B cell (primary cell): ENCODE measurements around the gene EEF1A2. TPM values are rescaled to one million over a fixed set of nuclear protein-coding genes. Genes with fewer than 3 reads are reported as not detected.

Source experiments
- ATAC-seq: fragments of 200-7000 bp; cut with Tn5 transposase; one replicate; pipeline ENCODE4 v1.10.0; 2021; ENCODE audit warnings: low read depth, mild to moderate bottlenecking, moderate number of reproducible peaks, moderate library complexity
- CTCF ChIA-PET: fragments of 350-600 bp; sonication (Branson Sonifier 250); formaldehyde crosslinking; loops from one replicate; lab custom pipeline; 2021; ENCODE audit warnings: antibody characterized with exemption, inconsistent platforms; lab: Charles Lee
- POLR2A ChIA-PET: fragments of 350-600 bp; sonication (Branson Sonifier 250); formaldehyde crosslinking; loops from one replicate; lab custom pipeline; 2021; ENCODE audit warnings: antibody characterized with exemption; lab: Charles Lee
- DNase-seq: peaks from one replicate; pipeline ENCODE4 v3.0.0; 2013
- H2AFZ ChIP-seq: 2 replicates; pipeline ENCODE4 v1.6.1; 2012; ENCODE audit warnings: mild to moderate bottlenecking, low read depth, low read length; ENCODE audit not compliant: insufficient read depth, poor library complexity, severe bottlenecking
- H3K27ac ChIP-seq, 2 donors: 1 replicate in 1 of 2; 2 replicates in 1 of 2; pipeline ENCODE4 v1.5.1; 2012 to 2013; ENCODE audit warnings: low read length in 2 of 2, mild to moderate bottlenecking in 2 of 2, moderate library complexity in 1 of 2
- H3K27me3 ChIP-seq, 4 experiments: fragments of 200-600 bp in 1 of 4; sonication (generic) in 1 of 4; replicated peaks in 1 of 4; 1 replicate in 2 of 4; 2 replicates in 2 of 4; pipeline versions ENCODE4 v1.6.1 to v1.7.0; 2013 to 2016; ENCODE audit warnings: low read length in 3 of 4, mild to moderate bottlenecking in 2 of 4, mixed read lengths in 1 of 4, moderate library complexity in 1 of 4; ENCODE audit not compliant: insufficient read depth in 4 of 4, control insufficient read depth in 3 of 4; ENCODE audit errors: control extremely low read depth in 1 of 4
- H3K36me3 ChIP-seq, 2 experiments: replicated peaks in 1 of 2; 1 replicate in 1 of 2; 2 replicates in 1 of 2; pipeline versions ENCODE4 v1.6.1 to v1.7.1; 2013; ENCODE audit warnings: low read length in 1 of 2; ENCODE audit not compliant: insufficient read depth in 2 of 2, control insufficient read depth in 1 of 2; ENCODE audit errors: control extremely low read depth in 1 of 2, extremely low read depth in 1 of 2
- H3K4me1 ChIP-seq, 2 donors: fragments of 200-600 bp in 1 of 2; sonication (generic) in 1 of 2; 1 replicate in 1 of 2; 2 replicates in 1 of 2; pipeline versions ENCODE4 v1.5.1 to v1.6.1; 2013 to 2017; ENCODE audit warnings: low read length in 2 of 2; ENCODE audit not compliant: control insufficient read depth in 2 of 2, insufficient read depth in 2 of 2
- H3K4me2 ChIP-seq: replicated peaks from 2 replicates; pipeline ENCODE3; 2012; ENCODE audit warnings: mild to moderate bottlenecking, low read depth, low read length; ENCODE audit not compliant: poor library complexity, severe bottlenecking
- H3K4me3 ChIP-seq, 5 experiments: fragments of 200-600 bp in 1 of 5; sonication (generic) in 1 of 5; 1 replicate in 3 of 5; 2 replicates in 2 of 5; pipeline versions ENCODE4 v1.5.1 to v1.7.0; 2011 to 2016; ENCODE audit warnings: low read length in 4 of 5, mild to moderate bottlenecking in 4 of 5, low read depth in 2 of 5, control low read depth in 1 of 5, moderate library complexity in 1 of 5; ENCODE audit not compliant: insufficient read depth in 1 of 5; ENCODE audit errors: control extremely low read depth in 1 of 5, extremely low read depth in 1 of 5
- H3K79me2 ChIP-seq: fragments of 200-600 bp; sonication (generic); one replicate; pipeline ENCODE4 v1.6.0; 2016; ENCODE audit warnings: low read length; ENCODE audit not compliant: control insufficient read depth, insufficient read depth
- H3K9ac ChIP-seq: fragments of 200-600 bp; sonication (generic); 2 replicates; pipeline ENCODE4 v1.6.1; 2017; ENCODE audit warnings: mild to moderate bottlenecking, low read length, moderate library complexity
- H3K9me3 ChIP-seq, 3 donors: one replicate each; pipeline versions ENCODE4 v1.6.1 to v1.7.1; 2013; ENCODE audit warnings: low read length in 2 of 3; ENCODE audit not compliant: control insufficient read depth in 2 of 3, insufficient read depth in 1 of 3; ENCODE audit errors: control extremely low read depth in 1 of 3
- H4K20me1 ChIP-seq: 2 replicates; pipeline ENCODE4 v1.6.0; 2012; ENCODE audit warnings: mild to moderate bottlenecking, low read length; ENCODE audit not compliant: insufficient read depth, control insufficient read depth, poor library complexity, severe bottlenecking
- H3K27ac Mint-ChIP-seq: one replicate; pipeline ENCODE4 v1.8.0; 2021; ENCODE audit warnings: mixed read lengths
- H3K27me3 Mint-ChIP-seq: one replicate; pipeline ENCODE4 v1.8.0; 2021; ENCODE audit warnings: mixed read lengths
- H3K4me1 Mint-ChIP-seq: one replicate; pipeline ENCODE4 v1.8.0; 2021; ENCODE audit warnings: mixed read lengths
- H3K4me3 Mint-ChIP-seq: one replicate; pipeline ENCODE4 v1.8.0; 2021; ENCODE audit warnings: mixed read lengths
- H3K9me3 Mint-ChIP-seq: one replicate; pipeline ENCODE4 v1.8.0; 2022; ENCODE audit warnings: mixed read lengths; ENCODE audit not compliant: insufficient read depth
- EZH2 ChIP-seq: IDR thresholded peaks from 2 replicates; pipeline ENCODE4 v1.6.1; 2012; ENCODE audit warnings: borderline replicate concordance, low read depth, mild to moderate bottlenecking, moderate library complexity, low read length; ENCODE audit not compliant: insufficient read depth, poor library complexity, severe bottlenecking
- WGBS: methylation state at CpG from one replicate; pipeline ENCODE4 v1.1.5; 2013; ENCODE audit warnings: missing lambda C conversion rate; ENCODE audit not compliant: insufficient coverage; 5-methylcytosine and 5-hydroxymethylcytosine counted together
- intact Hi-C: fragments of 100-400 bp; cut with micrococcal nuclease; formaldehyde crosslinking; loops from one replicate; pipeline ENCODE4 v1.10.0; 2022
- polyA plus RNA-seq: library from polyadenylated mRNA; depleted of rRNA; stranded (reverse); fragments of >200 nt; gene quantifications from 2 replicates; pipeline ENCODE4 v1.2.3, GENCODE V29; 2012
- total RNA-seq, 2 donors: library from RNA; stranded (reverse); fragments of 120-200 nt in 1 of 2; gene quantifications; 1 replicate in 1 of 2; 2 replicates in 1 of 2; pipeline versions ENCODE4 v1.2.3 to v1.2.4, GENCODE V29; 2013 to 2022
- TF ChIP-seq, protein P1 (sequence below): fragments of 200-600 bp; IDR thresholded peaks from one replicate; pipeline ENCODE4 v1.8.0; 2022; ENCODE audit warnings: antibody characterized with exemption, mild to moderate bottlenecking

Gene EEF1A2
- total and polyA plus RNA-seq, 2 donors (not counting 1 experiment from before 2014, with no cell fraction given) = 2.2 to 2.9 TPM

DNA sequence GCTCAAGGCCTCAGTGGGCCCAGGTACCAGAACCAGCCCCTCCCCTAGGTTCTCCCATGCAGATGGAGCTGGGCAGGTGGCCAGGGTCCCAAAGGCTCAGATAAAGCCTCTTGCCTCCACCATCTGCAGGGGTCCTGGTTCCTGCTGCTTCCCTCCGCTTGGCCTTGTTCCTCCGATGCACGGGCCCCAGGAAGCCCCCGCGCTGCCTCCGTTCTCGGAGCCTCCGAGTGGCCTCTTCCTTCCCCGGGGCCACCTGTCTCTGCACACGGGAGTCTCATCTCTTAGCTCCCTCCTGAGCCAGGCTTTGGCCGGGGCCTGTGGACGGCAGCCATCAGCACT lies 40.2 kb upstream of the EEF1A2 start:
- Histone ChIP-seq H3K79me2 (no peaks in the 10 kb centered on the region), H3K4me1 (peaks cover 39 to 59% of the 10 kb centered on the region in 2 donors), H3K4me2 (peak overlapping the region; percentile 92), H3K27ac (peak overlapping the region in 1 of 2 donors; percentile 86), H3K27me3 (no peaks in the 10 kb centered on the region), H3K4me3 (no peak overlapping the region), H2AFZ (peak overlapping the region; percentile 71), H3K9me3 (peaks cover 0 to 3% (median 0%) of the 10 kb centered on the region in 3 donors), H3K36me3 (no peaks in the 10 kb centered on the region), H4K20me1 (no peaks in the 10 kb centered on the region), H3K9ac (no peak overlapping the region)
- Mint-ChIP-seq H3K4me3 (peak overlapping the region; percentile 7), H3K9me3 (no peaks in the 10 kb centered on the region), H3K27ac (no peak overlapping the region), H3K27me3 (no peaks in the 10 kb centered on the region), H3K4me1 (peaks cover 45% of the 10 kb centered on the region)
- POLR2A ChIA-PET = interaction anchor here (1.2 to 2.7 kb wide), 6 partner anchors 14 to 417 kb away, joined by 3 to 16 read pairs (median 8); partner anchors contain the start of genes TPD52L2 and UCKL1
- WGBS = 75% methylated on average over 12 of the region's 12 CpGs
- intact Hi-C loops = loop anchor here (5.0 kb wide), 2 partner anchors 198 to 418 kb away; partner anchors contain the start of genes LIME1, SLC2A4RG and UCKL1
- ATAC-seq (no peak), DNase-seq (no peak)
- CTCF ChIA-PET = interaction anchor here (0.9 to 4.7 kb wide), 17 partner anchors 9 to 499 kb away, joined by 3 to 30 read pairs (median 13); partner anchors contain the start of genes ARFRP1, FNDC11, HELZ2 and PPDPF
- TF ChIP-seq, protein P1, sequence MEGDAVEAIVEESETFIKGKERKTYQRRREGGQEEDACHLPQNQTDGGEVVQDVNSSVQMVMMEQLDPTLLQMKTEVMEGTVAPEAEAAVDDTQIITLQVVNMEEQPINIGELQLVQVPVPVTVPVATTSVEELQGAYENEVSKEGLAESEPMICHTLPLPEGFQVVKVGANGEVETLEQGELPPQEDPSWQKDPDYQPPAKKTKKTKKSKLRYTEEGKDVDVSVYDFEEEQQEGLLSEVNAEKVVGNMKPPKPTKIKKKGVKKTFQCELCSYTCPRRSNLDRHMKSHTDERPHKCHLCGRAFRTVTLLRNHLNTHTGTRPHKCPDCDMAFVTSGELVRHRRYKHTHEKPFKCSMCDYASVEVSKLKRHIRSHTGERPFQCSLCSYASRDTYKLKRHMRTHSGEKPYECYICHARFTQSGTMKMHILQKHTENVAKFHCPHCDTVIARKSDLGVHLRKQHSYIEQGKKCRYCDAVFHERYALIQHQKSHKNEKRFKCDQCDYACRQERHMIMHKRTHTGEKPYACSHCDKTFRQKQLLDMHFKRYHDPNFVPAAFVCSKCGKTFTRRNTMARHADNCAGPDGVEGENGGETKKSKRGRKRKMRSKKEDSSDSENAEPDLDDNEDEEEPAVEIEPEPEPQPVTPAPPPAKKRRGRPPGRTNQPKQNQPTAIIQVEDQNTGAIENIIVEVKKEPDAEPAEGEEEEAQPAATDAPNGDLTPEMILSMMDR = no peak

DNA sequence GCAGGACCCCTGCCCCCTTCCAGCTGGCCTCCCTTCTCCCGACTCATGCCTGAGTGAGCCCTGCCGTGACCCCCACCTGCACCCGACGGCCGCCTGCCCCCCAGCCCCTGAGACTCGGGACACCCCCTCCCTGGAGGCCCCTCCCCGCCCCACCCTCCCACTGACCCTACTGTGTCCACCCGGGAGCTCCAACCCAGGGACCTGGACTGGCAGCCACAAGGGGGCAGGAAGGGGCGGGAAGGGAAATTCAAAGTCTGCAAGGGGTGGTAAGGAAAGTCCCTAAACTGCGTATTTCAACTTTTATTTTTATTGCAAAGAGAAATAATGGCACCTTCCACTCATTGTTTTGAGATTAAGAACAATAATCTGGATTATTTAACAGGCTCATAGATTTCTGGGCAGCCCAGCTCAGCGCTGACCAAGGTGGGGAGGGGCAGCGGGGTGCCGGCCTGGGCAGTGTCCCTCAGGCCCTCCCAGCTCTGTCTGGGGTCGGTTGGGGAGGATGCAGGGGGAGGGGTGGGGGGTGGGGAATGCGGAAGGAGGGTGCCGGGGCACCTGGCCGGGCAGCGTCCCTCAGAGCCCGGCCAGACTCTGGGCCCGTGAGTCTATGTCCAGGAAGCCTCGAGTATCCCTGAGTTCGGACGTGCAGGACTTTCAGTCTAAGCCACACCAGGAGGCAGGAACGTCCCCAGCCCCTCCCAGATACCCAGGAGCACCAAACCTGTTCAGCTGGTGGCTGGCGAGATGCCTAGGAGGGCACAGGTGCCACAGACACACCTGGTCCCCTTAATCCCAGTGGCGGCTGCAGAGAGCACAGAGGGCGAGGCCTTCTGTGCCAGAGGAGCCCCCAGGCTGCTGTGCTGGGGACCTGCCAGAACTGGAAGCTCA lies 39.6 kb upstream of the EEF1A2 start:
- peak; percentile 3 for ATAC-seq
- DNase-seq = peak; percentile 75
- Histone ChIP-seq H3K9me3 (peaks cover 0 to 3% (median 0%) of the 10 kb centered on the region in 3 donors), H3K4me2 (peak overlapping the region; percentile 92), H2AFZ (peak overlapping the region; percentile 71), H3K4me3 (peak overlapping the region in 4 of 5 experiments; percentile 55 to 67 (median 58)), H3K36me3 (no peaks in the 10 kb centered on the region), H4K20me1 (no peaks in the 10 kb centered on the region), H3K27me3 (no peaks in the 10 kb centered on the region), H3K27ac (peak overlapping the region; percentile 83 to 86), H3K4me1 (peaks cover 36 to 53% of the 10 kb centered on the region in 2 donors), H3K79me2 (no peaks in the 10 kb centered on the region), H3K9ac (peak overlapping the region; percentile 60)
- CTCF ChIA-PET = interaction anchor here (0.8 to 4.7 kb wide), 35 partner anchors 8 to 500 kb away, joined by 3 to 30 read pairs (median 6); partner anchors contain the start of genes ARFRP1, FNDC11, HELZ2 and LIME1
- Mint-ChIP-seq H3K4me1 (peaks cover 40% of the 10 kb centered on the region), H3K27me3 (no peaks in the 10 kb centered on the region), H3K27ac (peak overlapping the region; percentile 92), H3K4me3 (peak overlapping the region; percentile 86), H3K9me3 (no peaks in the 10 kb centered on the region)
- intact Hi-C loops = loop anchor here (1.0 to 5.0 kb wide), 7 partner anchors 14 to 436 kb away; partner anchors contain the start of genes LIME1, RTEL1, SLC2A4RG and UCKL1
- TF ChIP-seq EZH2 = no peak
- TF ChIP-seq, protein P1 = peak; percentile 64
- POLR2A ChIA-PET = interaction anchor here (0.6 to 2.7 kb wide), 19 partner anchors 13 to 442 kb away, joined by 3 to 42 read pairs (median 6); partner anchors contain the start of genes ARFRP1, PPDPF, PRPF6 and RTEL1
- 57% methylated on average over 15 of the region's 27 CpGs for WGBS
